Umbilical cord (tissue), 2 donors: Measurements from ENCODE around the gene RASGRP1. TPM values are rescaled to one million over a fixed set of nuclear protein-coding genes. Genes with fewer than 3 reads are reported as not detected.
A peak's percentile ranks its signal among the peaks of the same experiment; 100 is the strongest.

Experiments
- DNase-seq: peaks from one replicate; pipeline ENCODE4 v3.0.0-alpha.2; 2015; ENCODE audit warnings: low spot score
- total RNA-seq: library from RNA; depleted of rRNA; stranded (reverse); fragments of >200 nt; gene quantifications from one replicate; pipeline ENCODE4 v1.2.3, GENCODE V29; 2014; ENCODE audit warnings: low replicate concordance; ENCODE audit not compliant: insufficient read depth

RASGRP1 gene
- total RNA-seq, 1 donor from 2014 or later, result 4.6 TPM

- DNase-seq, result peak; percentile 67
Observed at GRCh38 chr15:38536201-38536676, 28.4 kb downstream of the RASGRP1 start.

GRCh38 chr15:38535491-38536200, 29.0 kb downstream of the RASGRP1 start:
- DNase-seq, result peak; percentile 24

GRCh38 chr15:38534691-38535090, 29.9 kb downstream of the RASGRP1 start:
- no peak for DNase-seq

GRCh38 chr15:38533926-38534325, 30.7 kb downstream of the RASGRP1 start:
- no peak for DNase-seq

- DNase-seq, result no peak
Observed at GRCh38 chr15:38533416-38533915, 31.1 kb downstream of the RASGRP1 start.

- no peak for DNase-seq
Observed at GRCh38 chr15:38532728-38533127, 31.9 kb downstream of the RASGRP1 start.

GRCh38 chr15:38531509-38531908, 33.1 kb downstream of the RASGRP1 start:
- DNase-seq, result no peak

GRCh38 chr15:38530113-38530512, 34.5 kb downstream of the RASGRP1 start:
- DNase-seq, result no peak

GRCh38 chr15:38528294-38528693, 36.3 kb downstream of the RASGRP1 start:
- DNase-seq, result no peak

GRCh38 chr15:38526158-38526557, 38.5 kb downstream of the RASGRP1 start:
- no peak for DNase-seq

- no peak for DNase-seq
Observed at GRCh38 chr15:38525489-38525888, 39.1 kb downstream of the RASGRP1 start.

- DNase-seq, result no peak
Observed at GRCh38 chr15:38524156-38524555, 40.5 kb downstream of the RASGRP1 start.

- no peak for DNase-seq
Observed at GRCh38 chr15:38522922-38523321, 41.7 kb downstream of the RASGRP1 start.

GRCh38 chr15:38521316-38521715, 43.3 kb downstream of the RASGRP1 start:
- no peak for DNase-seq

GRCh38 chr15:38520035-38520434, 44.6 kb downstream of the RASGRP1 start:
- DNase-seq, result no peak

- no peak for DNase-seq
Observed at GRCh38 chr15:38518084-38518483, 46.5 kb downstream of the RASGRP1 start.

GRCh38 chr15:38517312-38517975, 47.2 kb downstream of the RASGRP1 start:
- peak; percentile 27 for DNase-seq

- no peak for DNase-seq
Observed at GRCh38 chr15:38516626-38517025, 48.0 kb downstream of the RASGRP1 start.

GRCh38 chr15:38514601-38515000, 50.0 kb downstream of the RASGRP1 start:
- no peak for DNase-seq

GRCh38 chr15:38512901-38513300, 51.7 kb downstream of the RASGRP1 start:
- no peak for DNase-seq

GRCh38 chr15:38509152-38509551, 55.5 kb downstream of the RASGRP1 start:
- DNase-seq, result no peak

- no peak for DNase-seq
Observed at GRCh38 chr15:38508647-38509046, 56.0 kb downstream of the RASGRP1 start.

GRCh38 chr15:38507570-38507969, 57.0 kb downstream of the RASGRP1 start:
- DNase-seq, result no peak
